ENCODE data around the gene MRPL21. TPM values are rescaled to one million over a fixed set of nuclear protein-coding genes. Genes with fewer than 3 reads are reported as not detected.

Gene MRPL21
- total and polyA plus RNA-seq, 2 experiments from 2014 or later, result 62.4 to 232 TPM

GRCh38 chr11:68946416-68947090, 42.9 kb upstream of the MRPL21 start:
- H3K27ac ChIP-seq (ENCODE audit: low read depth), result no peak overlapping the region
- ATAC-seq (no peak), DNase-seq (ENCODE audit: low spot score) (no peak)
- Mint-ChIP-seq H3K27me3 (ENCODE audit: insufficient read depth, low read depth, poor library complexity) (peaks cover 6% of the 10 kb centered on the region), H3K27ac (peak overlapping the region; percentile 35), H3K4me3 (no peak overlapping the region), H3K4me1 (peaks cover 24% of the 10 kb centered on the region), H3K36me3 (ENCODE audit: low read depth) (no peaks in the 10 kb centered on the region), H3K9me3 (no peaks in the 10 kb centered on the region)
- no peaks in the 10 kb centered on the region for H3K9me2 ChIP-seq (ENCODE audit: insufficient read depth)
- no peaks in the 10 kb centered on the region for H4K20me1 ChIP-seq (replicated peaks; ENCODE audit: insufficient read depth)
- no peak overlapping the region for H2AFZ ChIP-seq
- TF ChIP-seq ZNF462 (CRISPR knock-in tag; IDR thresholded peaks at IDR 0.05) (no peak), STAT1 (IDR thresholded peaks at IDR 0.05; ENCODE audit: unreplicated experiment) (no peak), JUNB (IDR thresholded peaks at IDR 0.05; ENCODE audit: unreplicated experiment) (no peak), ZNF114 (CRISPR knock-in tag; IDR thresholded peaks at IDR 0.05) (no peak), NANOG (IDR thresholded peaks at IDR 0.05; ENCODE audit: borderline replicate concordance) (no peak), CREB1 (CRISPR knock-in tag; IDR thresholded peaks at IDR 0.05; ENCODE audit: low read depth) (no peak), POLR2AphosphoS5 (IDR thresholded peaks at IDR 0.05; ENCODE audit: low read depth) (no peak), ETS1 (IDR thresholded peaks at IDR 0.05) (no peak), EZH2phosphoT487 (IDR thresholded peaks at IDR 0.05; ENCODE audit: unreplicated experiment) (no peak), CTCF (conservative IDR thresholded peaks at IDR 0.05; ENCODE audit: low read depth in 2 of 2) (no peak), REST (IDR thresholded peaks at IDR 0.05; ENCODE audit: unreplicated experiment) (no peak)
- H3K79me2 ChIP-seq (replicated peaks; ENCODE audit: insufficient read depth), result no peaks in the 10 kb centered on the region
- no peak overlapping the region for H3K4me2 ChIP-seq
- H3K4me1 ChIP-seq (ENCODE audit: insufficient read depth), result peaks cover 6% of the 10 kb centered on the region; the same call in 1 of the 2 replicates
- no peaks in the 10 kb centered on the region for H3K27me3 ChIP-seq (ENCODE audit: insufficient read depth)
- H3F3A ChIP-seq (replicated peaks; ENCODE audit: low read depth), result no peaks in the 10 kb centered on the region
- no peak overlapping the region for H3K4me3 ChIP-seq
- H3K36me3 ChIP-seq (ENCODE audit: insufficient read depth), result no peaks in the 10 kb centered on the region

All from GM23338 (cell line).